HG03139 (cell line): ENCODE data around the gene FABP7.

Source experiments
- ATAC-seq: cut with Tn5 transposase; IDR thresholded peaks from one replicate; pipeline ENCODE4 v1.9.1; 2021; ENCODE audit not compliant: unreplicated experiment

FABP7 gene

DNA sequence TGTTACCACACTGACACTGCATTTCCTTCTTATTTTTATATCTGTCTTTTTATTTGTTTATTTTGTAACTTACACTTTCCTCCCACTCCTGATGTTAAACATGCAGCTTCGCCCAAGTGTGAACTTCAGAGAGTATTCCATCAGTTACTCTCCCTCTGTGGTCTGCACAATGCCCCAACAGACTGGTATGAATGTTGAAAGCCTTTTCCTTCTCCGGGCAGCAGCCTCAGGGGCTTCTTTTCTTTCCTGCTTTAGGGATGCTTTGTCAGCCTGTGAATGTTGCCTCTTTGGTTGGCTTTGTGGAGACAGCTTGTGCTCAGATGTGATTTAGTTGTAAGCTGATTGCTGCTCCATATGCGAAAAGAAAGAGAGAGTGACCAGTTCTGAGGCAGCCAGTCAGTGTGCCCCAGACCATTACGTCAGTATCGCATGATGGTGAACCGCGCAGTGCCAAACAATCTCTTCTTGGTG lies 53.5 kb downstream of the FABP7 start:
- ATAC-seq = no peak
